IPS-18c (cell line): ENCODE measurements around the gene HIVEP3.

ENCODE experiments used
- H3K4me3 ChIP-seq: 2 replicates; pipeline ENCODE4 v1.7.0; 2013; ENCODE audit warnings: low read depth, mild to moderate bottlenecking, low read length, moderate library complexity; ENCODE audit not compliant: insufficient read depth
- H3K9me3 ChIP-seq: one replicate; pipeline ENCODE4 v1.6.1; 2013; ENCODE audit warnings: mild to moderate bottlenecking, low read length, moderate library complexity; ENCODE audit not compliant: control insufficient read depth, insufficient read depth

Gene HIVEP3

DNA sequence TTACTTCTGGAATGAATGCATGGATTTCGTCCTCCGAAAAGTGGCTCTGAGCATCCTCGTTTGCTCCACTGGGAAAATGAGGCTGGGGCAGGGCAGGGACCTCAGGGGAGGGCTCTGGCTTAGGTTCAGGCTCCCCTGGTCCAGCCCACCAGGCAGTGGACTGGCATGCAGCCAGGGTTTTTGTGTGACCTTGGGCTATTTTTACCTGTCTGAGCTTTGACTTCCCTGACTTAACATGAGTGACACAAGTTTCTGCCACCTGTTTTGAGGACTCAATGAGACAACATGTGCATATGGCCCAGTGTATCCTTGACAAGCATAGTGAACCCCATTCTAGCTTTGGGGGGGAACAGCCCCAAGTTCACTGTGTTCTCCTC, 401.7 kb downstream of the HIVEP3 start:
- H3K9me3 ChIP-seq: no peaks in the 10 kb centered on the region
- no peak overlapping the region for H3K4me3 ChIP-seq

DNA sequence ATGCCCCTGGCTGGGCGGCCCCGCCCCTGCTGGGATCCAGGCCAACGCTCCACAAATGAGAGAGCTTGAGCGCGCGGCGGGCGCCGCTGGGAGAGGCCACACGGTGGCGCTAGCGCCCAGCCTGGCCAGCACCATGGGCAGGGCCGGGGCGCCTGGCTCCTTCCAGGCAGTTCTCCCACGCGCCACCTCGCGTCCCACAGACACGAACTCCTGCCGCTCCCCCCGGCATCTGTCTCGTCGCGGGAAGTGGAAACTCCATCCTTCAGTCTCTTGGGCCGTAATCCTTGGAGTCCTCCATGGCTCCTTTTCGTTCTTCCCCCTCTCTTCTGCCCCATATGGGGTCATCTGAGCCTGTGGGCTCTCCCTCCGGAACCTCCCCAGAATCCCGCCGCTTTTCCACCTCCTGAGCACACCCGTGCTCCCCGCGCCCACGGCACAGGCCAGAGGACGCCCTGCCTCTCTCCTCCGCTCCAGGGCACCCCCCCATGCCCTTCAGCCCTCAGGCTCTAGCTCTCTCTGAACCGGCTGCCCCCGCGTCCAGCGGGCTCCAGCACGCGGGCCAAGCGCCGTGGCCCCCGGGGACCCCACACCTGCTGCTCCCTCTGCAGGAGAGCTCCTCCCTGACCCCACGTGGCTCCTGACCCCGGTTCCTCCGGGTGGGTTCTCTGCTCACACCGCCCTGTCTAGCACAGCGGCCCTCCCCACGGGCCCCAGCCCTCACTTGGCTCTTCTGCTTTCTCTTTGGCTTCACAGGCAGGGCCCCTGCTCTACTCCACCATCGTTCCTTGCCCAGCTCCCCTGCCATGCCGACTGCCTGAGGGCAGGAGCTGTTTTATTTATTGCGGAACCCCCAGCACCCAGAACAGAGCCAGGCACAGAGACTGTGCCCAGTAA, 402.3 kb downstream of the HIVEP3 start:
- Histone ChIP-seq H3K4me3 (peak overlapping the region; percentile 38; the same call in 1 of the 2 replicates), H3K9me3 (no peaks in the 10 kb centered on the region)

- H3K9me3 ChIP-seq: no peaks in the 10 kb centered on the region
- H3K4me3 ChIP-seq: no peak overlapping the region
Observed at GRCh38 chr1:41515778-41516167, 402.9 kb downstream of the HIVEP3 start.

- H3K4me3 ChIP-seq: no peak overlapping the region
Observed at GRCh38 chr1:41515131-41515678, 403.5 kb downstream of the HIVEP3 start.

DNA sequence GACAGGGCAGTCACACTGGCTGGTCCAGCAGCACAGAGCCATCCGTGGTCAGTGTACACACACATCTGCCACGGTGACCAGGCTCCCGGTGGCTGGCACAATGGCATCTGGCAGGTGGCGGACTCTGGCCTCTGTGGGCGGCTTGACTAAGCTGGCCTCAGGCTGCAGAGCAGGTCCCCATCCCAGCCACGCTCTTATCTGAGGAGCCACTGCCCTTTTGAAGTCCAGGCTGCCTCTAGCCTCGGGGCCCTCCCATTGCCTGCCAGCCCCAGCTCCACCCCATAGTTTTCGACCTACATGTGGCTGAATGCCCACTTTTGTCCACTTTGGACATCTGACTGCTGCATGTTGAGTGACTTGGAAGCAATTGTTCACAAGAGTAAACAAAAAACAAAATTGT, 404.3 kb downstream of the HIVEP3 start:
- H3K4me3 ChIP-seq: no peak overlapping the region
- no peaks in the 10 kb centered on the region for H3K9me3 ChIP-seq

More at GRCh38 chr1:41515131-41515678, 403.5 kb downstream of the HIVEP3 start:
- H3K9me3 ChIP-seq: no peaks in the 10 kb centered on the region

DNA sequence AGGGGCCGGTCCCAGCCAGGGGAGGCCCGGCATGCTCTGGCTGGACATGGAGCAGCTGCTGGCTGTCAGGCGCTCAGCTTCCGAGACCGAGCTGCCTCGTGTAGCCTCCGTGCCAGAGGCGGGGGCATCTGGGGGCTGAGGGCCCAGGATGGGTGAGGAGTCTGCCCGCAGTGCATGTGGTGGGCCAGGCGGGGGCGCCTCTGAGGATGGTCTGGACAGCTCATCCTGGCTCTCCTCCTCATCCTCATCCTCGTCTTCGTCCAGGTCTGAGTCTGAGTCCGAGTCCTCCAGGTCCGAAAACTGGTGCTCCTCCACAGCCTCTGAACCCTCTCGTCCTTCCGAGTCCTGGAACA, 405.4 kb downstream of the HIVEP3 start:
- Histone ChIP-seq H3K4me3 (no peak overlapping the region), H3K9me3 (no peaks in the 10 kb centered on the region)

DNA sequence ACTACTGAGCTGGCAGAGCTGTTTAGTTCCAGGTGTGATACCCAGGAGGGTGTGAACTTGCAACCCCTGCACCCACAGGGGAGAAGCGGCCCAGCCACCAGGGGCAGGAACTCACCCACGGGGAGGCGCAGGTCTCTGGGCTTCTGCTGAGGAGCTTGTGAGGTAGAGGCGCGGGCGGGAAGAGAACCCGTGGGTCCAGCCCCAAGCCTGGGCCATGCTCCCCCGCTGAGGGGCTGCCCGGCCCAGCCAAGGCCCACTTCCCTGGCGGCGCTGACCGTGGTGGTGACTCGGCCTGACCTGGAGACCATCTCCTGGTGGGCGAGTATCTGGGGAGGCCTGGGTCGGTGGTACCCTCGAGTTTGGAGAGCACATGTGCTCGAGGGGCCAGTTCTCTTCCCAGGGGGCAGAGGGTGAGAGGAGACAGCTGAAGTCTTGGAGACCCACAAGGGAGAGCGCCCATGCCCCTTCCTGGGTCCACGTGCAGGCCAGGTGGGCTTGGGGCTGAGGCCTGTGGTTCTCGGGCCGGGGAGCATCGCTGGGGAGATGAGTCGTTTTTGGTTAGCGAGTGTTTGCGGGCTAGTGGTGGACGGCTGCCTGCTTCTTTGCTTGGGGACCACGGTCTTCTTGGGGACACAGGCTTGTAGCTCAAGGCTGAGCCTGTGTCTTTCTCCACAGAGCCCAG, 405.9 kb downstream of the HIVEP3 start:
- Histone ChIP-seq H3K9me3 (no peaks in the 10 kb centered on the region), H3K4me3 (no peak overlapping the region)

DNA sequence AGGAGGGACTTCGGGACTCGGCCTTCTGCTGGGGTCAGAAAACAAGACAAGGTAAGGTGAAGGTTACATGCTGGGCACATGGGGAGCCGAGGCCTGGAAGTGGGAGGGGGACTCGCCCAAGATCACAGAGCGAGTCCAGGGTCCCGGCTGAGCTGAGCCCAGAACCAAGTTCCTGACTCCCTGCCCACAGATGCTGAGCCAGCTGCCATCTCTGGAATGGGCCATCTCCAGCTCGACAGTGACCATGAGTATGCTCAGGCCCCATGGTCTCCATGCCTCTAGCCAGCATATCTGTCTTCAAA, 407.5 kb downstream of the HIVEP3 start:
- Histone ChIP-seq H3K4me3 (no peak overlapping the region), H3K9me3 (no peaks in the 10 kb centered on the region)

GRCh38 chr1:41510531-41511238, 408.0 kb downstream of the HIVEP3 start:
- Histone ChIP-seq H3K9me3 (no peaks in the 10 kb centered on the region), H3K4me3 (no peak overlapping the region)

GRCh38 chr1:41509270-41509671, 409.5 kb downstream of the HIVEP3 start:
- Histone ChIP-seq H3K4me3 (no peak overlapping the region), H3K9me3 (no peaks in the 10 kb centered on the region)

- Histone ChIP-seq H3K9me3 (no peaks in the 10 kb centered on the region), H3K4me3 (no peak overlapping the region)
Observed at GRCh38 chr1:41508290-41508689, 410.4 kb downstream of the HIVEP3 start.

DNA sequence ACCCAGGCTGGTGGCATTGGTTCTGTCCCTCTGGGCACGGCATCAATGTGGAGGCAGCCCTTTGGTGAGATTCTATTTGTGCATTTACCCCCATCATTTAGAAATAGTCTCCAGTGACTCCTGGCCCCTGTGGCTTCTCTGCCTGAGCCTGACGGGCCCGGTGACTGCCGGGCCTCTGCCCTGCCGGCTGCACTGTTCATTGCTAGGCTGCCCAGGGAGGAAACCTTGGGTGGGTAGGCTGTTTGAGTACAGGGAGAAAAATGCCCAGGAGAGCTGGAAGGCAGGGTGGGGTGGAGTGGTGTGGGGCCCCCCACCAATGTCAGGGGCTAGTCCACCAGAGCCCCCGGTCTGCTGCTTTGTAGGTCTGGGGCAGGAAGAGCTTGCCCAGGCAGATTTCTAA, 410.9 kb downstream of the HIVEP3 start:
- no peaks in the 10 kb centered on the region for H3K9me3 ChIP-seq
- no peak overlapping the region for H3K4me3 ChIP-seq

GRCh38 chr1:41507110-41507720, 411.5 kb downstream of the HIVEP3 start:
- Histone ChIP-seq H3K4me3 (no peak overlapping the region), H3K9me3 (no peaks in the 10 kb centered on the region)

GRCh38 chr1:41504114-41505035, 414.3 kb downstream of the HIVEP3 start:
- no peak overlapping the region for H3K4me3 ChIP-seq
- no peaks in the 10 kb centered on the region for H3K9me3 ChIP-seq

- Histone ChIP-seq H3K4me3 (no peak overlapping the region), H3K9me3 (no peaks in the 10 kb centered on the region)
Observed at GRCh38 chr1:41503538-41504113, 415.1 kb downstream of the HIVEP3 start.

DNA sequence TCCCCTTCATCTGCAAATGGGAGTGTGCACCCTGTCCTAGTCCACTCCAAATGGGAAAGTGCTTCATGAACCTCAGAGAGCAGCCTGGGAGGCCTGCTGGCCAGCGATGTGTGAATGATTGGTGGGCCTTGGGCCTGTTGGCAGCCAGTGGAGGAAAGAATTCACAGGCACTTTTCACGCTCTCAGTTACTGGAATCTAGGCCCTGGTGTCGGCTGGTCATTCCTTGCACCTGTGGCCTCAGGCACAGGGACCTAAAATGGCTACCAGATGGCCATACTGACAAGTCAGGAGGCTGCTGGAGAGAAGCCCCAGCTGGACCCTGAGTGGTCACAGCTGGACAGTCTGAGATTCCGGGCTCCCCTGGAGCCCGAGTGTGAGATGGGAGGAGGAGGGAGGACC, 415.8 kb downstream of the HIVEP3 start:
- Histone ChIP-seq H3K9me3 (no peaks in the 10 kb centered on the region), H3K4me3 (no peak overlapping the region)
